ENCODE results near the gene SLC35D2. TPM values are rescaled to one million over a fixed set of nuclear protein-coding genes. Genes with fewer than 3 reads are reported as not detected.

Gene SLC35D2
- total RNA-seq = 16.0 and 17.2 TPM in 2 replicates

GRCh38 chr9:96383165-96383942 lies at the start of gene SLC35D2:
SLC35D2 (minus strand) TSS chr9:96383711; CDS start chr9:96383634, 77 bp downstream.

DNA sequence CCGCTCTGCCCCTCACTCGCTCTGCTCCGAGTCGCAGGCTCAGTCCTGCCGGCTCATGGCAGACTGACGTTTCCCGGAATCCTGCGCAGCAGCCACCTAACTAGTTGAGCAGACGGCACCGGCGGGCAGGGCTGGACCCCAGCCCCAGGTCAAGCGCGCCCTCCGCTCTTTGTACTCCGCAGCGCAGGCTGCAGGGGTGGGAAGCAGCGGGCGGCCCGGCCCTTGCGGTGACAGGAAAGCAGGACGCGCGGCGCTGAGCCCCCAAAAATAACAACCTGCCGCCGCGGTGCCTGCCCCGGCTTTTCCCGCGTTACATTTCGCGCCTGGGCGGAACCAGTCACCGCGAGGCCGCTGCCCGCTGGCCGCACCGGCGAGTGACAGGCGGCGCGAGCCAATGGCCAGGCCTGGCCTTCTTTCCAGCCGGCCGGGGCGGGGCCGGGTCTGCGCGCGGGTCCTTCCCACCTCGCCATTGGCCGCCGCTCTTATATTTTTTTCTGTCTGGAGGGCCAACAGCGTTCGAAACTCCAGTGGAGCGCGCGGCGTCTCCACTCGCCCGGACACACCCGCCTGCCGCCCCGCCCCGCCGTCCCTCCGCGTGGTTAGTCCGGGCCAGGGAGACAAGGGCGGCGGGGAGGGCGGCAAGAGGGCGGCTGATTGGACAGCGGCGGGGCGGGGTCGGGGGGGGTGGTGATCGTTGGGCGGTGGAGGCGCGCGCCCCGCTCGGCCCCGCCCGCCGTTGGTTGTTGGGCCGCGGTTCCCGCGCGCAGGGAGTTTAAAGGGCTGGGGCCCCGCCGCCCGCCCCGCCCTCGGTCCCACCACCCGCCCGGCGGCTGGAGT lies 34.8 kb upstream of the SLC35D2 start, which contains the start of gene ZNF367:
ZNF367 (minus strand) TSS at position 288 of the 837 bp plus-strand sequence. CDS start 338 bp downstream, outside the sequence.

GRCh38 chr9:96302021-96302420 lies 81.5 kb downstream of the SLC35D2 start, which contains the start of gene HSD17B3:
HSD17B3 (minus strand) TSS chr9:96302176; CDS start chr9:96302104, 72 bp downstream.

Other genes with a start within 250 kb of the SLC35D2 start
- gene HSD17B3, start 81.5 kb downstream of the SLC35D2 start, total RNA-seq = not detected in 2 replicates
- gene ZNF367, start 34.7 kb upstream of the SLC35D2 start, total RNA-seq = 0.12 and 0.34 TPM in 2 replicates
- 13.0 and 16.1 TPM in 2 replicates for gene HABP4, start 66.5 kb upstream of the SLC35D2 start, total RNA-seq
- 10.0 and 11.0 TPM in 2 replicates for gene CDC14B, start 236.1 kb upstream of the SLC35D2 start, total RNA-seq

Data from pericardium fibroblast (primary cell).